Measurements from ENCODE around the gene VAC14.
A peak's percentile ranks its signal among the peaks of the same experiment; 100 is the strongest.
"Not testable (repeated sequence)": the region's sequence is repeated elsewhere in the genome, so short reads cannot be mapped to it uniquely, and the experiment has no call there.

The VAC14 gene

GRCh38 chr16:70800781-70801480 is at the start of gene VAC14:
VAC14 (minus strand) TSS chr16:70801158; CDS start chr16:70800900, 258 bp downstream.
- DNase-seq, result peak; percentile 96

GRCh38 chr16:70823498-70824118 is 22.6 kb upstream of the VAC14 start:
- not testable (repeated sequence) for DNase-seq

GRCh38 chr16:70822734-70823133 is 21.8 kb upstream of the VAC14 start:
- not testable (repeated sequence) for DNase-seq

- not testable (repeated sequence) for DNase-seq
These were observed 17.1 kb upstream of the VAC14 start for GRCh38 chr16:70818088-70818487.

- no peak for DNase-seq
These were observed 8.6 kb upstream of the VAC14 start for GRCh38 chr16:70809392-70810060.

GRCh38 chr16:70808371-70808770 is 7.4 kb upstream of the VAC14 start:
- DNase-seq, result no peak

GRCh38 chr16:70805787-70806186 is 4.8 kb upstream of the VAC14 start:
- DNase-seq, result no peak

GRCh38 chr16:70805380-70805779 is 4.4 kb upstream of the VAC14 start:
- DNase-seq, result peak; percentile 9

- DNase-seq, result no peak
These were observed 3.8 kb upstream of the VAC14 start for GRCh38 chr16:70804734-70805169.

- peak; percentile 56 for DNase-seq
These were observed 3.3 kb upstream of the VAC14 start for GRCh38 chr16:70804153-70804733.

GRCh38 chr16:70803319-70803718 is 2.4 kb upstream of the VAC14 start:
- no peak for DNase-seq

- no peak for DNase-seq
These were observed 653 bp upstream of the VAC14 start for GRCh38 chr16:70801611-70802010.

GRCh38 chr16:70800311-70800710 is 647 bp downstream of the VAC14 start:
- DNase-seq, result peak; percentile 38

- no peak for DNase-seq
These were observed 4.7 kb downstream of the VAC14 start for GRCh38 chr16:70796301-70796700.

- no peak for DNase-seq
These were observed 5.6 kb downstream of the VAC14 start for GRCh38 chr16:70795296-70795912.

GRCh38 chr16:70793851-70794502 is 7.0 kb downstream of the VAC14 start:
- no peak for DNase-seq

- no peak for DNase-seq
These were observed 10.1 kb downstream of the VAC14 start for GRCh38 chr16:70790815-70791214.

- DNase-seq, result no peak
These were observed 11.1 kb downstream of the VAC14 start for GRCh38 chr16:70789595-70790447.

- peak; percentile 14 for DNase-seq
These were observed 12.0 kb downstream of the VAC14 start for GRCh38 chr16:70788668-70789594.

GRCh38 chr16:70786020-70786755 is 14.8 kb downstream of the VAC14 start:
- no peak for DNase-seq

All from activated CD4-positive, alpha-beta T cell treated with anti-CD3 and anti-CD28 coated beads, Interleukin-10, Interleukin-2, amounts not matched to agents 100 ng/mL and 50 ng/mL, durations not matched to agents 16 hours and 8 hours (primary cell).